Neuronal stem cell (in vitro differentiated cells): ENCODE measurements around the gene PDIA5.

ENCODE experiments used
- DNase-seq: peaks from one replicate; pipeline ENCODE4 v3.0.0-alpha.2; 2013; ENCODE audit warnings: low spot score
- H2AFZ ChIP-seq: one replicate; pipeline ENCODE4 v1.6.1; 2013; ENCODE audit warnings: mild to moderate bottlenecking, low read length, inconsistent platforms
- H2AK5ac ChIP-seq: 2 replicates; pipeline ENCODE4 v1.6.1; 2013; ENCODE audit warnings: low read depth, mild to moderate bottlenecking, inconsistent platforms, low read length, moderate library complexity, mixed read lengths
- H2BK120ac ChIP-seq: 2 replicates; pipeline ENCODE4 v1.6.1; 2013; ENCODE audit warnings: low read depth, mild to moderate bottlenecking, inconsistent platforms, low read length, moderate library complexity, mixed read lengths
- H2BK12ac ChIP-seq: one replicate; pipeline ENCODE4 v1.6.1; 2013; ENCODE audit warnings: low read length, inconsistent platforms
- H2BK15ac ChIP-seq: 2 replicates; pipeline ENCODE4 v1.6.1; 2013; ENCODE audit warnings: mild to moderate bottlenecking, low read length, inconsistent platforms, mixed read lengths
- H2BK5ac ChIP-seq: one replicate; pipeline ENCODE4 v1.6.1; 2013; ENCODE audit warnings: inconsistent platforms, mild to moderate bottlenecking, low read length, moderate library complexity
- H3K14ac ChIP-seq: one replicate; pipeline ENCODE4 v1.6.1; 2013; ENCODE audit warnings: low read length, inconsistent platforms
- H3K18ac ChIP-seq: 2 replicates; pipeline ENCODE4 v1.6.1; 2013; ENCODE audit warnings: low read length, inconsistent platforms
- H3K23ac ChIP-seq: 2 replicates; pipeline ENCODE4 v1.6.1; 2013; ENCODE audit warnings: low read depth, mild to moderate bottlenecking, mixed read lengths, low read length, inconsistent platforms; ENCODE audit not compliant: poor library complexity
- H3K27ac ChIP-seq: replicated peaks from 3 replicates; pipeline ENCODE4 v1.5.1; 2013; ENCODE audit warnings: low read length, inconsistent platforms
- H3K27me3 ChIP-seq, 3 experiments: 2 replicates each; pipeline ENCODE4 v1.6.1; 2013; ENCODE audit warnings: low read length in 3 of 3, mild to moderate bottlenecking in 2 of 3, inconsistent platforms in 1 of 3, low read depth in 1 of 3, mixed read lengths in 1 of 3, moderate library complexity in 1 of 3; ENCODE audit not compliant: control insufficient read depth in 3 of 3, insufficient read depth in 3 of 3
- H3K36me3 ChIP-seq, 2 donors: replicated peaks in 1 of 2; 2 replicates each; pipeline ENCODE4 v1.6.1; 2013; ENCODE audit warnings: low read length in 2 of 2; ENCODE audit not compliant: control insufficient read depth in 2 of 2, insufficient read depth in 2 of 2
- H3K4ac ChIP-seq: 2 replicates; pipeline ENCODE4 v1.6.1; 2013; ENCODE audit warnings: inconsistent platforms, mild to moderate bottlenecking, low read length, moderate library complexity
- H3K4me1 ChIP-seq, 2 donors: 1 replicate in 1 of 2; 2 replicates in 1 of 2; pipeline ENCODE4 v1.6.1; 2013; ENCODE audit warnings: low read length in 2 of 2, low read depth in 1 of 2; ENCODE audit not compliant: control insufficient read depth in 2 of 2, insufficient read depth in 1 of 2
- H3K4me2 ChIP-seq: one replicate; pipeline ENCODE4 v1.6.1; 2013; ENCODE audit warnings: mild to moderate bottlenecking, low read length, inconsistent platforms; ENCODE audit not compliant: insufficient read depth, poor library complexity, severe bottlenecking
- H3K4me3 ChIP-seq, 2 donors: 2 replicates each; pipeline ENCODE4 v1.5.1; 2013; ENCODE audit warnings: low read length in 2 of 2, mild to moderate bottlenecking in 2 of 2, inconsistent platforms in 1 of 2, moderate library complexity in 1 of 2
- H3K79me1 ChIP-seq: one replicate; pipeline ENCODE4 v1.6.1; 2013; ENCODE audit warnings: low read depth, mild to moderate bottlenecking, inconsistent platforms, low read length, moderate library complexity
- H3K9ac ChIP-seq: one replicate; pipeline ENCODE4 v1.6.1; 2013; ENCODE audit warnings: mild to moderate bottlenecking, low read depth, low read length, inconsistent platforms; ENCODE audit not compliant: poor library complexity
- H3K9me3 ChIP-seq, 2 donors: replicated peaks in 1 of 2; 2 replicates each; pipeline versions ENCODE3 to v1.6.1; 2013; ENCODE audit warnings: low read length in 2 of 2, mild to moderate bottlenecking in 2 of 2, inconsistent platforms in 1 of 2, low read depth in 1 of 2, mixed read lengths in 1 of 2, moderate library complexity in 1 of 2; ENCODE audit not compliant: control insufficient read depth in 2 of 2, insufficient read depth in 1 of 2
- H4K8ac ChIP-seq: one replicate; pipeline ENCODE4 v1.6.1; 2013; ENCODE audit warnings: low read depth, mild to moderate bottlenecking, inconsistent platforms, low read length, moderate library complexity
- H4K91ac ChIP-seq: one replicate; pipeline ENCODE4 v1.6.1; 2013; ENCODE audit warnings: low read length, low read depth, mild to moderate bottlenecking, inconsistent platforms; ENCODE audit not compliant: poor library complexity
- WGBS, 2 donors: extraction: QIAGEN DNeasy Blood & Tissue Kit; methylation state at CpG; one replicate each; pipeline ENCODE4 v1.1.7; 2013; ENCODE audit warnings: missing lambda C conversion rate in 2 of 2, mixed read lengths in 1 of 2; ENCODE audit not compliant: insufficient read length in 2 of 2, insufficient replicate concordance in 1 of 2; ENCODE audit errors: extremely low coverage in 2 of 2; 5-methylcytosine and 5-hydroxymethylcytosine counted together

Gene PDIA5

GRCh38 chr3:123126031-123126430 is 59.2 kb downstream of the PDIA5 start:
- Histone ChIP-seq H2AFZ (no peak overlapping the region), H2BK5ac (no peak overlapping the region), H4K8ac (no peak overlapping the region), H3K14ac (no peak overlapping the region), H3K23ac (no peak overlapping the region), H3K27ac (no peak overlapping the region), H3K79me1 (no peaks in the 10 kb centered on the region), H3K36me3 (peaks cover 0 to 95% of the 10 kb centered on the region in 2 donors), H3K27me3 (no peaks in the 10 kb centered on the region), H2BK15ac (no peak overlapping the region), H3K4me1 (peaks cover 9 to 18% of the 10 kb centered on the region in 2 donors), H2BK12ac (no peak overlapping the region), H3K4me3 (no peak overlapping the region), H3K4ac (no peak overlapping the region), H2BK120ac (no peak overlapping the region), H3K9ac (no peak overlapping the region), H2AK5ac (no peak overlapping the region), H3K9me3 (peaks cover 0 to 3% of the 10 kb centered on the region in 2 donors), H3K4me2 (no peak overlapping the region), H3K18ac (peak overlapping the region; percentile 49), H4K91ac (no peak overlapping the region)
- WGBS, 2 donors: no CpG with 5 or more reads among the region's 7 CpGs
- DNase-seq: no peak

- Histone ChIP-seq H3K4me3 (no peak overlapping the region), H3K4me1 (peaks cover 9 to 18% of the 10 kb centered on the region in 2 donors), H2AFZ (no peak overlapping the region), H3K27me3 (no peaks in the 10 kb centered on the region), H2BK120ac (no peak overlapping the region), H4K8ac (no peak overlapping the region), H2BK12ac (no peak overlapping the region), H3K79me1 (no peaks in the 10 kb centered on the region), H3K4me2 (no peak overlapping the region), H3K4ac (no peak overlapping the region), H2AK5ac (no peak overlapping the region), H2BK5ac (no peak overlapping the region), H3K14ac (no peak overlapping the region), H3K9me3 (peaks cover 0 to 3% of the 10 kb centered on the region in 2 donors), H3K27ac (no peak overlapping the region), H3K23ac (no peak overlapping the region), H3K36me3 (peaks cover 0 to 93% of the 10 kb centered on the region in 2 donors), H4K91ac (no peak overlapping the region), H3K9ac (no peak overlapping the region), H2BK15ac (no peak overlapping the region), H3K18ac (peak overlapping the region; percentile 58)
- no peak for DNase-seq
- no CpG with 5 or more reads among the region's 3 CpGs for WGBS, 2 donors
Observed at GRCh38 chr3:123126653-123127052, 59.8 kb downstream of the PDIA5 start.

GRCh38 chr3:123129092-123129491 is 62.3 kb downstream of the PDIA5 start:
- no peak for DNase-seq
- Histone ChIP-seq H3K4me3 (no peak overlapping the region), H3K9ac (no peak overlapping the region), H4K8ac (no peak overlapping the region), H3K18ac (no peak overlapping the region), H3K27ac (no peak overlapping the region), H3K9me3 (peaks cover 0 to 3% of the 10 kb centered on the region in 2 donors), H3K4ac (no peak overlapping the region), H3K27me3 (no peaks in the 10 kb centered on the region), H3K14ac (no peak overlapping the region), H4K91ac (no peak overlapping the region), H2BK12ac (no peak overlapping the region), H3K23ac (no peak overlapping the region), H3K79me1 (no peaks in the 10 kb centered on the region), H2BK120ac (no peak overlapping the region), H3K4me1 (peaks cover 9 to 18% of the 10 kb centered on the region in 2 donors), H3K4me2 (no peak overlapping the region), H2AK5ac (no peak overlapping the region), H2BK15ac (no peak overlapping the region), H3K36me3 (peaks cover 0 to 91% of the 10 kb centered on the region in 2 donors), H2BK5ac (no peak overlapping the region), H2AFZ (no peak overlapping the region)
- no CpG with 5 or more reads among the region's 3 CpGs for WGBS, 2 donors

- no peak overlapping the region for H2AFZ ChIP-seq
- H3K27me3 ChIP-seq: no peaks in the 10 kb centered on the region
- H3K27ac ChIP-seq: no peak overlapping the region
- H3K4me1 ChIP-seq: peaks cover 9 to 18% of the 10 kb centered on the region in 2 donors
- no peak overlapping the region for H2BK12ac ChIP-seq
- no peaks in the 10 kb centered on the region for H3K79me1 ChIP-seq
- H2BK120ac ChIP-seq: no peak overlapping the region
- no peak overlapping the region for H4K91ac ChIP-seq
- no peak overlapping the region for H3K4me2 ChIP-seq
- no peak overlapping the region for H3K4ac ChIP-seq
- no peak overlapping the region for H3K9ac ChIP-seq
- H3K14ac ChIP-seq: no peak overlapping the region
- H2BK5ac ChIP-seq: no peak overlapping the region
- no peak overlapping the region for H3K18ac ChIP-seq
- no peak for DNase-seq
- H2AK5ac ChIP-seq: no peak overlapping the region
- H2BK15ac ChIP-seq: no peak overlapping the region
- no peak overlapping the region for H3K23ac ChIP-seq
- no peak overlapping the region for H3K4me3 ChIP-seq
- H3K9me3 ChIP-seq: peaks cover 0 to 3% of the 10 kb centered on the region in 2 donors
- H4K8ac ChIP-seq: no peak overlapping the region
- H3K36me3 ChIP-seq: peaks cover 0 to 91% of the 10 kb centered on the region in 2 donors
- no CpG with 5 or more reads among the region's 7 CpGs for WGBS, 2 donors
Observed at GRCh38 chr3:123129532-123129931, 62.7 kb downstream of the PDIA5 start.
